SK-N-SH (cell line): ENCODE measurements around the gene NTSR1.

Experiments
- CTCF ChIP-seq: fragments of 200-600 bp; sonication (generic); IDR thresholded peaks from 2 replicates; pipeline ENCODE4 v1.6.1; 2017; ENCODE audit warnings: antibody characterized with exemption, mild to moderate bottlenecking, moderate library complexity
- GABPA ChIP-seq: IDR thresholded peaks from 2 replicates; pipeline ENCODE4 v1.4.0; 2012; ENCODE audit warnings: low read depth, mild to moderate bottlenecking

- no peak for TF ChIP-seq GABPA
- no peak for TF ChIP-seq CTCF
These were observed 56.9 kb downstream of the NTSR1 start for GRCh38 chr20:62765432-62766070.
